HG02642 (cell line): ENCODE results near the gene PAIP2.
"Not testable (repeated sequence)": the region's sequence is repeated elsewhere in the genome, so short reads cannot be mapped to it uniquely, and the experiment has no call there.

Source experiments
- ATAC-seq: cut with Tn5 transposase; IDR thresholded peaks from one replicate; pipeline ENCODE4 v1.9.1; 2021; ENCODE audit warnings: mild to moderate bottlenecking; ENCODE audit not compliant: unreplicated experiment, poor library complexity

PAIP2 gene

GRCh38 chr5:139377226-139377625, 35.6 kb downstream of the PAIP2 start:
- no peak for ATAC-seq

GRCh38 chr5:139378101-139378825, 36.6 kb downstream of the PAIP2 start:
- no peak for ATAC-seq

GRCh38 chr5:139378941-139379361, 37.3 kb downstream of the PAIP2 start:
- ATAC-seq, result no peak

GRCh38 chr5:139379626-139380449, 38.2 kb downstream of the PAIP2 start:
- no peak for ATAC-seq

GRCh38 chr5:139381837-139382761, 40.4 kb downstream of the PAIP2 start:
- ATAC-seq, result no peak

GRCh38 chr5:139382807-139383206, 41.2 kb downstream of the PAIP2 start:
- no peak for ATAC-seq

- no peak for ATAC-seq
These were observed 41.8 kb downstream of the PAIP2 start, which contains the start of gene SLC23A1 for GRCh38 chr5:139383275-139383992. TSS of gene SLC23A1 (minus strand) at chr5:139383297. CDS start at chr5:139383253, 44 bp downstream.

GRCh38 chr5:139383993-139384590, 42.4 kb downstream of the PAIP2 start:
- no peak for ATAC-seq

GRCh38 chr5:139384591-139385051, 43.0 kb downstream of the PAIP2 start:
- ATAC-seq, result no peak

GRCh38 chr5:139385061-139386049, 43.7 kb downstream of the PAIP2 start:
- no peak for ATAC-seq

GRCh38 chr5:139386050-139386438, 44.4 kb downstream of the PAIP2 start:
- no peak for ATAC-seq

- not testable (repeated sequence) for ATAC-seq
These were observed 45.3 kb downstream of the PAIP2 start for GRCh38 chr5:139386956-139387355.

GRCh38 chr5:139387611-139388197, 46.0 kb downstream of the PAIP2 start:
- ATAC-seq, result no peak

- ATAC-seq, result no peak
These were observed 46.7 kb downstream of the PAIP2 start for GRCh38 chr5:139388198-139388821.

- peak; percentile 43 for ATAC-seq
These were observed 48.3 kb downstream of the PAIP2 start, which contains the start of gene MZB1 for GRCh38 chr5:139389701-139390638. TSS of gene MZB1 (minus strand) at chr5:139389913. CDS start at chr5:139389856, 57 bp downstream.
